Measurements from ENCODE around the gene PRUNE2. TPM values are rescaled to one million over a fixed set of nuclear protein-coding genes. Genes with fewer than 3 reads are reported as not detected.
A peak's percentile ranks its signal among the peaks of the same experiment; 100 is the strongest.
"Not testable (repeated sequence)": the region's sequence is repeated elsewhere in the genome, so short reads cannot be mapped to it uniquely, and the experiment has no call there.

PRUNE2 gene, protein sequence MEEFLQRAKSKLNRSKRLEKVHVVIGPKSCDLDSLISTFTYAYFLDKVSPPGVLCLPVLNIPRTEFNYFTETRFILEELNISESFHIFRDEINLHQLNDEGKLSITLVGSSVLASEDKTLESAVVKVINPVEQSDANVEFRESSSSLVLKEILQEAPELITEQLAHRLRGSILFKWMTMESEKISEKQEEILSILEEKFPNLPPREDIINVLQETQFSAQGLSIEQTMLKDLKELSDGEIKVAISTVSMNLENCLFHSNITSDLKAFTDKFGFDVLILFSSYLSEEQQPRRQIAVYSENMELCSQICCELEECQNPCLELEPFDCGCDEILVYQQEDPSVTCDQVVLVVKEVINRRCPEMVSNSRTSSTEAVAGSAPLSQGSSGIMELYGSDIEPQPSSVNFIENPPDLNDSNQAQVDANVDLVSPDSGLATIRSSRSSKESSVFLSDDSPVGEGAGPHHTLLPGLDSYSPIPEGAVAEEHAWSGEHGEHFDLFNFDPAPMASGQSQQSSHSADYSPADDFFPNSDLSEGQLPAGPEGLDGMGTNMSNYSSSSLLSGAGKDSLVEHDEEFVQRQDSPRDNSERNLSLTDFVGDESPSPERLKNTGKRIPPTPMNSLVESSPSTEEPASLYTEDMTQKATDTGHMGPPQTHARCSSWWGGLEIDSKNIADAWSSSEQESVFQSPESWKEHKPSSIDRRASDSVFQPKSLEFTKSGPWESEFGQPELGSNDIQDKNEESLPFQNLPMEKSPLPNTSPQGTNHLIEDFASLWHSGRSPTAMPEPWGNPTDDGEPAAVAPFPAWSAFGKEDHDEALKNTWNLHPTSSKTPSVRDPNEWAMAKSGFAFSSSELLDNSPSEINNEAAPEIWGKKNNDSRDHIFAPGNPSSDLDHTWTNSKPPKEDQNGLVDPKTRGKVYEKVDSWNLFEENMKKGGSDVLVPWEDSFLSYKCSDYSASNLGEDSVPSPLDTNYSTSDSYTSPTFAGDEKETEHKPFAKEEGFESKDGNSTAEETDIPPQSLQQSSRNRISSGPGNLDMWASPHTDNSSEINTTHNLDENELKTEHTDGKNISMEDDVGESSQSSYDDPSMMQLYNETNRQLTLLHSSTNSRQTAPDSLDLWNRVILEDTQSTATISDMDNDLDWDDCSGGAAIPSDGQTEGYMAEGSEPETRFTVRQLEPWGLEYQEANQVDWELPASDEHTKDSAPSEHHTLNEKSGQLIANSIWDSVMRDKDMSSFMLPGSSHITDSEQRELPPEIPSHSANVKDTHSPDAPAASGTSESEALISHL (N-terminal part only)
- 1 to 10 TPM in 9 of 10 donors, under 1 TPM in 1; 0.95 to 5.7 (median 1.9) TPM for total RNA-seq
- polyA plus RNA-seq = 1 to 10 TPM in 1 of 2 donors, under 1 TPM in 1; 0.87 to 1.0 TPM
- long read RNA-seq, donor 1 = 0 reads
- long read RNA-seq, donor 2 = 0 reads
- long read RNA-seq, donor 3, partial matches to known transcripts = 0 of 1 reads
- long read RNA-seq, donor 3, other reads (novel, unspliced or antisense) = 1 of 1 reads

GRCh38 chr9:76905791-76906646, at the start of gene PRUNE2:
PRUNE2 (minus strand) TSS chr9:76906114; CDS start chr9:76905963, 151 bp downstream.
- H3K9me3 ChIP-seq = no peaks in the 10 kb centered on the region
- TF ChIP-seq, protein P1, sequence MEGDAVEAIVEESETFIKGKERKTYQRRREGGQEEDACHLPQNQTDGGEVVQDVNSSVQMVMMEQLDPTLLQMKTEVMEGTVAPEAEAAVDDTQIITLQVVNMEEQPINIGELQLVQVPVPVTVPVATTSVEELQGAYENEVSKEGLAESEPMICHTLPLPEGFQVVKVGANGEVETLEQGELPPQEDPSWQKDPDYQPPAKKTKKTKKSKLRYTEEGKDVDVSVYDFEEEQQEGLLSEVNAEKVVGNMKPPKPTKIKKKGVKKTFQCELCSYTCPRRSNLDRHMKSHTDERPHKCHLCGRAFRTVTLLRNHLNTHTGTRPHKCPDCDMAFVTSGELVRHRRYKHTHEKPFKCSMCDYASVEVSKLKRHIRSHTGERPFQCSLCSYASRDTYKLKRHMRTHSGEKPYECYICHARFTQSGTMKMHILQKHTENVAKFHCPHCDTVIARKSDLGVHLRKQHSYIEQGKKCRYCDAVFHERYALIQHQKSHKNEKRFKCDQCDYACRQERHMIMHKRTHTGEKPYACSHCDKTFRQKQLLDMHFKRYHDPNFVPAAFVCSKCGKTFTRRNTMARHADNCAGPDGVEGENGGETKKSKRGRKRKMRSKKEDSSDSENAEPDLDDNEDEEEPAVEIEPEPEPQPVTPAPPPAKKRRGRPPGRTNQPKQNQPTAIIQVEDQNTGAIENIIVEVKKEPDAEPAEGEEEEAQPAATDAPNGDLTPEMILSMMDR (IDR thresholded peaks at IDR 0.05) = no peak
- H3K4me1 ChIP-seq = peaks cover 0 to 22% (median 13%) of the 10 kb centered on the region in 9 donors
- WGBS, 2 donors = 1 to 2% methylated on average over 63 to 79 of the region's 79 CpGs
- intact Hi-C loops (cut with DNase I) = no loop called here
- peak; percentile 19 to 46 for DNase-seq
- H3K36me3 ChIP-seq = no peaks in the 10 kb centered on the region
- peaks cover 0 to 66% (median 21%) of the 10 kb centered on the region in 7 donors for H3K27me3 ChIP-seq
- H3K27ac ChIP-seq = no peak within 1 kb of the TSS
- peak within 1 kb of the TSS in 9 of 10 donors; percentile 23 to 51 (median 42) for H3K4me3 ChIP-seq
- ATAC-seq = peak; percentile 82 to 95 (median 92)

DNA sequence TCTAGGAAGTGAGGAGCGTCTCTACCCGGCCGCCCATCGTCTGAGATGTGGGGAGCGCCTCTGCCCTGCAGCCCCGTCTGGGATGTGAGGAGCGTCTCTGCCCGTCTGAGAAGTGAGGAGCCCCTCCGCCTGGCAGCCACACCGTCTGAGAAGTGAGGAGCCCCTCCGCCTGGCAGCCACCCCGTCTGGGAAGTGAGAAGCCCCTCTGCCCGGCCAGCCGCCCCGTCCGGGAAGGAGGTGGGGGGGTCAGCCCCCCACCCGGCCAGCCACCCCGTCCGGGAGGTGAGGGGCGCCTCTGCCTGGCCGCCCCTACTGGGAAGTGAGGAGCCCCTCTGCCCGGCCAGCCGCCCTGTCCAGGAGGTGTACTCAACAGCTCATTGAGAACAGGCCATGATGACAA, 49.5 kb upstream of the PRUNE2 start:
- intact Hi-C loops (cut with DNase I); H3K36me3 ChIP-seq; H3K4me3 ChIP-seq; ATAC-seq; H3K27me3 ChIP-seq; H3K4me1 ChIP-seq; H3K9me3 ChIP-seq; DNase-seq; H3K27ac ChIP-seq: not testable (repeated sequence)
- 88 to 92% methylated on average over 23 of the region's 23 CpGs for WGBS, 2 donors

DNA sequence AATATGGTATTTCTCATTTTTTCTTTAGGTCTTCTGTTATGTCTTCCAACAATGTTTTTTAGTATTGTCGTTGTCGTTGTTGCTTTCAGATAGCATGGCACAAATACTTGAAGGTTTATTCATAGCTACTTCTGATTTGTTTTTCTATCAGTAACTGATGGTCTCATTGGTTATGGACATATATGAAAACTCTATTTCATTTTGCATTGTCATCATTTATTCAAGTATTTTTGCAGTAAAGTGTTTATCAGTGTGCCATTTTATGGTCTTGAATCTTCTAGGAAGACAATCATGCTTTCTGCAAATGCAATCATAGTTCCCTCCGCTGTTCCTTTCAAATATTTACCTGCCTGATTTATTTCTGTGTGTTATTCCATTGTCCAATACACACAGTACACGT, 44.0 kb upstream of the PRUNE2 start:
- TF ChIP-seq, protein P1 (IDR thresholded peaks at IDR 0.05) = no peak
- Histone ChIP-seq H3K9me3 (peaks cover 0 to 3% (median 0%) of the 10 kb centered on the region in 11 donors), H3K27ac (no peak overlapping the region), H3K4me1 (no peaks in the 10 kb centered on the region), H3K4me3 (no peak overlapping the region), H3K36me3 (no peaks in the 10 kb centered on the region), H3K27me3 (peaks cover 0 to 6% (median 0%) of the 10 kb centered on the region in 7 donors)
- WGBS, 2 donors = 80 to 84% methylated on average over 4 of the region's 4 CpGs
- DNase-seq = no peak
- intact Hi-C loops (cut with DNase I) = loop anchor here in 1 of 10 donors (10.0 kb wide), 1 partner anchor 75 kb away; no protein-coding TSS in a partner anchor
- ATAC-seq = no peak

DNA sequence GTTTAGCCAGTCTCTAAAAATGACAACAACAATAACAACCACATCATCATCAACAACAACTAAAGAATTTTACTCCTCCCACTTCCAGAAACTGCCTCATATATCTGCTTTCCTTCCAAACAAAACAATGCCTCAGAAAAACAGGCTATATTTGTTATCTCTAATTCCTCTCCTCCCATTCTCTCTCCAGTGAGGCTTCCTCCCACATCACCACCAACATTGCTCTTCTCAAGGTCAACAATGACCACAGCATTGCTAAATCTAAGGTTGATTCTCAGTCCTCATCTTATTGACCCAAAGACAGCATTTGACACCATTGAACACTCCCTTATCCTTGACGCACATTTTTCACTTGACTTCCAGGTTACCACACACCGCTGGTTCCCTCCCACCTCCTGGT, 38.1 kb upstream of the PRUNE2 start:
- DNase-seq = no peak
- WGBS, 2 donors = 88 to 93% methylated on average over 2 of the region's 2 CpGs
- no peaks in the 10 kb centered on the region for H3K36me3 ChIP-seq
- no peaks in the 10 kb centered on the region for H3K4me1 ChIP-seq
- H3K27ac ChIP-seq = no peak overlapping the region
- peaks cover 0 to 6% (median 0%) of the 10 kb centered on the region in 7 donors for H3K27me3 ChIP-seq
- intact Hi-C loops (cut with DNase I) = loop anchor here in 1 of 10 donors (10.0 kb wide), 1 partner anchor 69 kb away; no protein-coding TSS in a partner anchor
- TF ChIP-seq, protein P1 (IDR thresholded peaks at IDR 0.05) = no peak
- H3K9me3 ChIP-seq = no peaks in the 10 kb centered on the region
- no peak overlapping the region for H3K4me3 ChIP-seq
- no peak for ATAC-seq

Data from heart right ventricle (tissue), 16 donors.